Measurements from ENCODE around the gene GNA14.

Gene GNA14

DNA sequence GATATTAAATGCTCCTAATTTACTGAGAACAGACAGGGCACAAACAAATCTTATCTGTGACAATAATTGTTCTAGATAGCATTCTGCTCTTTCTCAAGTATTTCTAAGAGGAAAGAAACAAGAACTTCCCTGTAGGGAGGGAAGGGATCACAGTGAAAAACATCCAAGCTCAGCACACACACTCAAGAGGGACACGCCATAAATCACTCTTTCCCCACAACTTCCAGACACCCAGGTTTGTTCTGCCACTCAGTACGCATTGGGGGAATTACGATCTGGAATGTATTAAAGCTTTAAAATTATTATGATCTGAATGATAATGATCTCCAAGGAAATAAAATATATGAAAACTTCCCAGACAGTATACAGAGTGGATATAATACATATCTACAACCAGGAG, 221.4 kb downstream of the GNA14 start:
- TF ChIP-seq CTCF (conservative IDR thresholded peaks at IDR 0.05; ENCODE audit: low read depth, low read length), result no peak
- H3K4me3 ChIP-seq (ENCODE audit: low read length), result no peak overlapping the region
- DNase-seq (ENCODE audit: low read depth), result no peak

DNA sequence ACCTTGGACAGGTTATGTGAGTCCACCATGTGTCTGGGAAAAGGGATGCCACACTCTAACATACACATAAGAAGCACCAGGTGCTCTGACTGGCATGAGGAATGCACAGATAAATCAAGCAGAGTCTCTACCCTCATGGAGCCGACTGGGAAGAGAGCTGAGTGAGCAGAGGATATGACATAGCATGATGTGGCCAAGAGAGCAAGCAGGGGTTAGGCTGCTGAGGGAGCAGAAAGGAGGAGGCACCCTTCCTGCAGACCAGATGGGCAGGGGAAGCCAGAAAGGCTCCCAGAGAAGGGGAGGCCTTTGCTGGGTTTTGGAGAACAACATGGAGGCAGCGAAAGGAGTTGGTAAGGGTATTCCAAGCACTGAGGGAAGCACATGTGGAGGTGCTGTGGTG, 223.1 kb downstream of the GNA14 start:
- no peak for DNase-seq (ENCODE audit: low read depth)
- no peak overlapping the region for H3K4me3 ChIP-seq (ENCODE audit: low read length)
- TF ChIP-seq CTCF (conservative IDR thresholded peaks at IDR 0.05; ENCODE audit: low read depth, low read length), result no peak

DNA sequence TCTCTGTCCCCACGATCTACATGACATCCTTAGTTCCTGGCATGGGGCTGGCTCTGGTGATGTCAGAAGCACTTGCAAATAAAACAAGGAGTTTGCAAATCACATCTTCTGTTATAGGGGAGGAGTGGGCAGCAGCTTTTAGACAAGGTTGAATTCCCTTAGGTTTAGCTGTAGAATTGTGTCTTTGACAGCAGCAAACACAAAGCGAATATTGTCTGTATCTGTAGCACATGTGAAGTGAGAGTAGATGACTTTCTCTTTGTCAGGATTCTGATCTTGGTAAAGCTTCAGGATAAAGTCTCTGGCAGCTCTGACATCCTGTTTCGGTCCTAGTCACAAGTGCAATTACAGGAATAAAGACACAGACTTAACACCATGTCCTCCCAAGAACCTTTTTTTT, 224.3 kb downstream of the GNA14 start:
- no peak for TF ChIP-seq CTCF (conservative IDR thresholded peaks at IDR 0.05; ENCODE audit: low read depth, low read length)
- no peak for DNase-seq (ENCODE audit: low read depth)
- H3K4me3 ChIP-seq (ENCODE audit: low read length), result no peak overlapping the region

- no peak for TF ChIP-seq CTCF (conservative IDR thresholded peaks at IDR 0.05; ENCODE audit: low read depth, low read length)
- no peak overlapping the region for H3K4me3 ChIP-seq (ENCODE audit: low read length)
- no peak for DNase-seq (ENCODE audit: low read depth)
Observed at GRCh38 chr9:77422969-77423368, 225.2 kb downstream of the GNA14 start.

- no peak overlapping the region for H3K4me3 ChIP-seq (ENCODE audit: low read length)
- DNase-seq (ENCODE audit: low read depth), result no peak
- no peak for TF ChIP-seq CTCF (conservative IDR thresholded peaks at IDR 0.05; ENCODE audit: low read depth, low read length)
Observed at GRCh38 chr9:77421506-77422265, 226.4 kb downstream of the GNA14 start.

- no peak for TF ChIP-seq CTCF (conservative IDR thresholded peaks at IDR 0.05; ENCODE audit: low read depth, low read length)
- no peak for DNase-seq (ENCODE audit: low read depth)
- H3K4me3 ChIP-seq (ENCODE audit: low read length), result no peak overlapping the region
Observed at GRCh38 chr9:77420641-77421040, 227.5 kb downstream of the GNA14 start.

DNA sequence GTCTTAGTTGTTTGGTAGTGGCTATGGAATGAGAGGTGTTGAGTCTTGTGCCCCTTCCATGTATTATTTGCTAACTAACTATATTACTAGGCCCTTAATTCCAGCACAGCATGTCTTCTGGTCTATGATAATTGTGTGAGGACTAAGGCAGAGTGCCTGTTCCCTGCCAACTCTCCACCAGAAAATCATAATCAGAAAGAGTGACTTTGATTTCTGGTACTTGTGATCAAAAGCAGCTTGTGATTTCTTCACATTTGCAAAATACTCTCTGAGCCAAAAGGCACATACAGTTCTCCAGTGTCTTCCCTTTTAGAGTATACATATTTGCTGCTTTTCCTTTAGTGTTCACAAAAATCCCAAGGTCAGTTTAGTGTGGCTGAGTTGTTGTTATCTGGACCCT, 229.9 kb downstream of the GNA14 start:
- no peak for TF ChIP-seq CTCF (conservative IDR thresholded peaks at IDR 0.05; ENCODE audit: low read depth, low read length)
- no peak for DNase-seq (ENCODE audit: low read depth)
- H3K4me3 ChIP-seq (ENCODE audit: low read length), result no peak overlapping the region
